Colonic mucosa (tissue), 4 donors: ENCODE data around the gene ADD1. TPM values are rescaled to one million over a fixed set of nuclear protein-coding genes. Genes with fewer than 3 reads are reported as not detected.
"Not testable (repeated sequence)": the region's sequence is repeated elsewhere in the genome, so short reads cannot be mapped to it uniquely, and the experiment has no call there.

Source experiments
- DNase-seq: peaks from one replicate; pipeline ENCODE4 v3.0.0-alpha.2; 2020
- H3K27ac ChIP-seq: fragments of 200-600 bp; one replicate; pipeline ENCODE4 v1.8.0; 2021
- H3K27me3 ChIP-seq: fragments of 200-600 bp; one replicate; pipeline ENCODE4 v1.8.0; 2021
- H3K36me3 ChIP-seq: fragments of 200-600 bp; one replicate; pipeline ENCODE4 v1.8.0; 2021
- H3K4me1 ChIP-seq: fragments of 200-600 bp; one replicate; pipeline ENCODE4 v1.8.0; 2021; ENCODE audit warnings: mild to moderate bottlenecking
- H3K4me3 ChIP-seq: fragments of 200-600 bp; one replicate; pipeline ENCODE4 v1.8.0; 2021
- H3K9ac ChIP-seq, 2 donors: one replicate each; pipeline ENCODE4 v1.7.0; 2013; ENCODE audit warnings: control low read depth in 2 of 2, low read depth in 2 of 2, low read length in 2 of 2
- H3K9me3 ChIP-seq: fragments of 200-600 bp; one replicate; pipeline ENCODE4 v1.8.0; 2021
- CTCF ChIP-seq: fragments of 200-600 bp; IDR thresholded peaks from one replicate; pipeline ENCODE4 v1.8.0; 2022; ENCODE audit warnings: antibody characterized with exemption, mild to moderate bottlenecking
- intact Hi-C: fragments of 100-400 bp; cut with DNase I; formaldehyde crosslinking; loops from one replicate; pipeline ENCODE4 v1.14.1; 2022
- total RNA-seq, 2 donors: library from RNA; stranded (reverse); fragmentation: NEBNext Ultra II Directional in 1 of 2; extraction: Animal tissue kit (Norgen Biotek cat#: 25700) in 1 of 2; gene quantifications; one replicate each; pipeline ENCODE4 v1.2.1, GENCODE V29; 2021
- donor health status: healthy.
- donor health status: DM: no; HTN: no; CAD: no.
- donor health status: DM: no; HTN: no; CAD: no.

The ADD1 gene
- total RNA-seq, 2 donors from 2014 or later: 223 to 233 TPM

GRCh38 chr4:2942532-2943363 is 99.1 kb downstream of the ADD1 start:
- Histone ChIP-seq H3K4me1 (no peaks in the 10 kb centered on the region), H3K9ac (peak overlapping the region; percentile 44 to 59), H3K4me3 (no peak overlapping the region), H3K36me3 (peaks cover 37% of the 10 kb centered on the region), H3K27me3 (no peaks in the 10 kb centered on the region), H3K9me3 (no peaks in the 10 kb centered on the region), H3K27ac (peak overlapping the region; percentile 17)
- intact Hi-C loops: no loop called here
- no peak for TF ChIP-seq CTCF
- peak; percentile 73 for DNase-seq

GRCh38 chr4:2943364-2944090 is 99.9 kb downstream of the ADD1 start:
- no peak for DNase-seq
- Histone ChIP-seq H3K27ac (no peak overlapping the region), H3K27me3 (no peaks in the 10 kb centered on the region), H3K4me3 (no peak overlapping the region), H3K4me1 (no peaks in the 10 kb centered on the region), H3K9ac (peak overlapping the region in 1 of 2 donors; percentile 38), H3K36me3 (peaks cover 39% of the 10 kb centered on the region), H3K9me3 (no peaks in the 10 kb centered on the region)
- intact Hi-C loops: no loop called here
- no peak for TF ChIP-seq CTCF

GRCh38 chr4:2944091-2944482 is 100.4 kb downstream of the ADD1 start:
- Histone ChIP-seq H3K36me3 (peaks cover 37% of the 10 kb centered on the region), H3K4me3 (no peak overlapping the region), H3K9me3 (no peaks in the 10 kb centered on the region), H3K4me1 (no peaks in the 10 kb centered on the region), H3K27me3 (no peaks in the 10 kb centered on the region), H3K9ac (no peak overlapping the region), H3K27ac (no peak overlapping the region)
- TF ChIP-seq CTCF: no peak
- DNase-seq: no peak
- intact Hi-C loops: no loop called here

GRCh38 chr4:2944586-2945526 is 101.2 kb downstream of the ADD1 start:
- Histone ChIP-seq H3K4me1 (no peaks in the 10 kb centered on the region), H3K27ac (no peak overlapping the region), H3K9ac (no peak overlapping the region), H3K36me3 (peaks cover 32% of the 10 kb centered on the region), H3K9me3 (no peaks in the 10 kb centered on the region), H3K27me3 (no peaks in the 10 kb centered on the region), H3K4me3 (no peak overlapping the region)
- DNase-seq: no peak
- intact Hi-C loops: no loop called here
- TF ChIP-seq CTCF: no peak

- H3K9me3 ChIP-seq, intact Hi-C loops, H3K27ac ChIP-seq, H3K4me3 ChIP-seq, H3K4me1 ChIP-seq, H3K27me3 ChIP-seq, DNase-seq, H3K9ac ChIP-seq: not testable (repeated sequence)
- peaks cover 38% of the 10 kb centered on the region for H3K36me3 ChIP-seq
Measured at GRCh38 chr4:2945619-2946604, 102.3 kb downstream of the ADD1 start.
